Spleen (tissue), 11 donors: ENCODE data around the gene IGF2R. TPM values are rescaled to one million over a fixed set of nuclear protein-coding genes. Genes with fewer than 3 reads are reported as not detected.
A peak's percentile ranks its signal among the peaks of the same experiment; 100 is the strongest.

Experiments used
- DNase-seq: peaks from one replicate; pipeline ENCODE4 v3.0.0-alpha.2; 2020
- H3K27ac ChIP-seq, 8 donors: fragments of 200-600 bp; sonication (generic) in 7 of 8; 1 replicate in 4 of 8; 2 replicates in 4 of 8; pipeline versions ENCODE4 v1.5.0 to v1.8.0; 2016 to 2021; ENCODE audit warnings: inconsistent platforms in 4 of 8, mild to moderate bottlenecking in 4 of 8, moderate library complexity in 1 of 8
- H3K27me3 ChIP-seq, 7 donors: fragments of 200-600 bp; sonication (generic) in 6 of 7; replicated peaks in 1 of 7; 1 replicate in 4 of 7; 2 replicates in 3 of 7; pipeline versions ENCODE4 v1.5.0 to v1.8.0; 2016 to 2021; ENCODE audit warnings: inconsistent platforms in 3 of 7, mild to moderate bottlenecking in 1 of 7
- H3K36me3 ChIP-seq, 6 donors: fragments of 200-600 bp; sonication (generic) in 5 of 6; 1 replicate in 4 of 6; 2 replicates in 2 of 6; pipeline versions ENCODE4 v1.5.0 to v1.8.0; 2016 to 2021; ENCODE audit warnings: inconsistent platforms in 2 of 6
- H3K4me1 ChIP-seq, 6 donors: fragments of 200-600 bp; sonication (generic) in 5 of 6; 1 replicate in 3 of 6; 2 replicates in 3 of 6; pipeline versions ENCODE4 v1.5.0 to v1.8.0; 2016 to 2021; ENCODE audit warnings: inconsistent platforms in 3 of 6
- H3K4me3 ChIP-seq, 8 donors: fragments of 200-600 bp; sonication (generic) in 7 of 8; 1 replicate in 4 of 8; 2 replicates in 4 of 8; pipeline versions ENCODE4 v1.5.0 to v1.8.0; 2016 to 2021; ENCODE audit warnings: inconsistent platforms in 4 of 8, mild to moderate bottlenecking in 4 of 8, moderate library complexity in 2 of 8
- H3K9me3 ChIP-seq, 8 donors: fragments of 200-600 bp; sonication (generic) in 7 of 8; 1 replicate in 4 of 8; 2 replicates in 4 of 8; pipeline versions ENCODE4 v1.5.0 to v1.8.0; 2016 to 2021; ENCODE audit warnings: inconsistent platforms in 4 of 8
- CTCF ChIP-seq, 11 experiments: fragments of 200-600 bp in 7 of 11; fragments of 450-650 bp in 4 of 11; sonication (generic) in 4 of 11; IDR thresholded peaks in 8 of 11; conservative IDR thresholded peaks in 3 of 11; 1 replicate in 7 of 11; 2 replicates in 4 of 11; pipeline versions ENCODE4 v1.4.0 to v1.8.0; 2016 to 2021; ENCODE audit warnings: antibody characterized with exemption in 11 of 11, inconsistent platforms in 4 of 11, mild to moderate bottlenecking in 1 of 11
- POLR2A ChIP-seq, 3 donors: fragments of 450-650 bp; IDR thresholded peaks; one replicate each; pipeline ENCODE4 v1.5.1; 2017; ENCODE audit warnings: antibody characterized with exemption in 3 of 3, mild to moderate bottlenecking in 1 of 3
- POLR2AphosphoS5 ChIP-seq, 3 donors: sonication (generic); formaldehyde crosslinking; IDR thresholded peaks; one replicate each; pipeline ENCODE4 v1.5.1; 2017; ENCODE audit warnings: antibody characterized with exemption in 3 of 3
- WGBS, 5 donors: extraction: QIAGEN DNeasy Blood & Tissue Kit in 3 of 5; methylation state at CpG; one replicate each; pipeline versions ENCODE4 v1.1.5 to v1.1.7; 2013 to 2018; 5-methylcytosine and 5-hydroxymethylcytosine counted together
- intact Hi-C: fragments of 100-400 bp; cut with DNase I; formaldehyde crosslinking; loops from one replicate; pipeline ENCODE4 v1.15.0; 2023; ENCODE audit warnings: low total_unique reads
- polyA plus RNA-seq, 3 donors: library from polyadenylated mRNA; stranded (reverse); fragments of 200-250 nt; gene quantifications; one replicate each; pipeline ENCODE4 v1.2.1, GENCODE V29; 2013
- total RNA-seq, 7 donors: library from RNA; depleted of rRNA in 3 of 7; stranded (reverse); fragments of >200 nt in 3 of 7; fragmentation: NEBNext Ultra II Directional in 4 of 7; extraction: Animal tissue kit (Norgen Biotek cat#: 25700) in 4 of 7; gene quantifications; one replicate each; pipeline versions ENCODE4 v1.1.0 to v1.2.1, GENCODE V29; 2016 to 2021
- donor health status: healthy with polysubstance abuse.
- donor health status: DM: no; HTN: no; CAD: no; lungs with moderate emphysema.
- donor health status: DM: no; HTN: no; CAD: no.
- donor health status: Bipolar disorder and iron deficiency.
- donor health status: healthy.
- donor health status: DM: no; HTN: no; CAD: no.
- donor health status: DM: yes; HTN: yes; CAD: no.

The IGF2R gene
- total and polyA plus RNA-seq, 10 donors, result 6.9 to 193 (median 159) TPM

- DNase-seq, result no peak
- no peaks in the 10 kb centered on the region for H3K27me3 ChIP-seq
- no peaks in the 10 kb centered on the region for H3K4me1 ChIP-seq
- H3K27ac ChIP-seq, result no peak overlapping the region
- intact Hi-C loops, result loop anchor here (10.0 kb wide), 1 partner anchor 404 kb away; no protein-coding TSS in a partner anchor
- H3K36me3 ChIP-seq, result peaks cover 0 to 6% (median 0%) of the 10 kb centered on the region in 6 donors
- TF ChIP-seq CTCF (IDR thresholded peaks at IDR 0.05 in 8 of 11, conservative IDR thresholded peaks at IDR 0.05 in 3 of 11) (no peak), POLR2AphosphoS5 (IDR thresholded peaks at IDR 0.05) (no peak), POLR2A (IDR thresholded peaks at IDR 0.05) (no peak)
- no peak overlapping the region for H3K4me3 ChIP-seq
- WGBS, 5 donors, result 86 to 91% (median 88%) methylated on average over 13 of the region's 13 CpGs
- no peaks in the 10 kb centered on the region for H3K9me3 ChIP-seq
Measured at GRCh38 chr6:160130729-160131484, 162.0 kb downstream of the IGF2R start.

GRCh38 chr6:160131636-160132296 is 162.9 kb downstream of the IGF2R start:
- WGBS, 5 donors, result 77 to 90% (median 85%) methylated on average over 19 of the region's 19 CpGs
- H3K36me3 ChIP-seq, result peaks cover 0 to 6% (median 0%) of the 10 kb centered on the region in 6 donors
- H3K9me3 ChIP-seq, result no peaks in the 10 kb centered on the region
- intact Hi-C loops, result loop anchor here (10.0 kb wide), 1 partner anchor 403 kb away; no protein-coding TSS in a partner anchor
- DNase-seq, result no peak
- no peak overlapping the region for H3K27ac ChIP-seq
- H3K27me3 ChIP-seq, result no peaks in the 10 kb centered on the region
- H3K4me3 ChIP-seq, result no peak overlapping the region
- no peaks in the 10 kb centered on the region for H3K4me1 ChIP-seq
- TF ChIP-seq CTCF (IDR thresholded peaks at IDR 0.05 in 8 of 11, conservative IDR thresholded peaks at IDR 0.05 in 3 of 11), result no peak
- TF ChIP-seq POLR2AphosphoS5 (IDR thresholded peaks at IDR 0.05), result no peak
- TF ChIP-seq POLR2A (IDR thresholded peaks at IDR 0.05), result no peak

GRCh38 chr6:160132297-160132637 is 163.4 kb downstream of the IGF2R start:
- Histone ChIP-seq H3K36me3 (peaks cover 0 to 6% (median 0%) of the 10 kb centered on the region in 6 donors), H3K27me3 (no peaks in the 10 kb centered on the region), H3K4me1 (no peaks in the 10 kb centered on the region), H3K4me3 (no peak overlapping the region), H3K9me3 (no peaks in the 10 kb centered on the region), H3K27ac (no peak overlapping the region)
- TF ChIP-seq POLR2AphosphoS5 (IDR thresholded peaks at IDR 0.05) (no peak), POLR2A (IDR thresholded peaks at IDR 0.05) (no peak), CTCF (IDR thresholded peaks at IDR 0.05 in 8 of 11, conservative IDR thresholded peaks at IDR 0.05 in 3 of 11) (no peak)
- DNase-seq, result no peak
- 72 to 84% (median 77%) methylated on average over 4 of the region's 4 CpGs for whole genome bisulfite sequencing, 5 donors
- intact Hi-C loops, result loop anchor here (10.0 kb wide), 1 partner anchor 403 kb away; no protein-coding TSS in a partner anchor

GRCh38 chr6:160132776-160133338 is 164.0 kb downstream of the IGF2R start:
- Histone ChIP-seq H3K27ac (no peak overlapping the region), H3K4me3 (no peak overlapping the region), H3K4me1 (no peaks in the 10 kb centered on the region), H3K27me3 (no peaks in the 10 kb centered on the region), H3K36me3 (peaks cover 0 to 6% (median 0%) of the 10 kb centered on the region in 6 donors), H3K9me3 (no peaks in the 10 kb centered on the region)
- no peak for DNase-seq
- TF ChIP-seq POLR2AphosphoS5 (IDR thresholded peaks at IDR 0.05) (peak in 1 of 3 donors; percentile 18), POLR2A (IDR thresholded peaks at IDR 0.05) (no peak), CTCF (IDR thresholded peaks at IDR 0.05 in 8 of 11, conservative IDR thresholded peaks at IDR 0.05 in 3 of 11) (no peak)
- intact Hi-C loops, result loop anchor here (10.0 kb wide), 1 partner anchor 402 kb away; no protein-coding TSS in a partner anchor
- 61 to 69% (median 63%) methylated on average over 12 of the region's 12 CpGs for WGBS, 5 donors
